ENCODE measurements around the gene CDC5L.

Gene CDC5L

GRCh38 chr6:44375071-44375470, 12.4 kb upstream of the CDC5L start:
- no peak for DNase-seq

- no peak for DNase-seq
Observed at GRCh38 chr6:44377484-44377883, 10.0 kb upstream of the CDC5L start.

- no peak for DNase-seq
Observed at GRCh38 chr6:44377971-44378370, 9.5 kb upstream of the CDC5L start.

GRCh38 chr6:44381739-44382138, 5.8 kb upstream of the CDC5L start:
- no peak for DNase-seq

GRCh38 chr6:44386364-44386928, 1.1 kb upstream of the CDC5L start:
- DNase-seq, result peak; percentile 14 to 18

- DNase-seq, result peak in 1 of 2 experiments; percentile 34
Observed at GRCh38 chr6:44386929-44387345, 569 bp upstream of the CDC5L start.

- DNase-seq, result no peak
Observed at GRCh38 chr6:44388135-44388487, 605 bp downstream of the CDC5L start.

- DNase-seq, result no peak
Observed at GRCh38 chr6:44388887-44389286, 1.4 kb downstream of the CDC5L start.

- DNase-seq, result no peak
Observed at GRCh38 chr6:44390158-44390683, 2.7 kb downstream of the CDC5L start.

GRCh38 chr6:44395501-44395900, 8.0 kb downstream of the CDC5L start:
- no peak for DNase-seq

- DNase-seq, result no peak
Observed at GRCh38 chr6:44396968-44397367, 9.5 kb downstream of the CDC5L start.

- no peak for DNase-seq
Observed at GRCh38 chr6:44397424-44398164, 10.1 kb downstream of the CDC5L start.

GRCh38 chr6:44399991-44400390, 12.5 kb downstream of the CDC5L start:
- DNase-seq, result no peak

- no peak for DNase-seq
Observed at GRCh38 chr6:44400572-44400971, 13.1 kb downstream of the CDC5L start.

GRCh38 chr6:44401138-44401537, 13.6 kb downstream of the CDC5L start:
- DNase-seq, result no peak

GRCh38 chr6:44404022-44404714, 16.7 kb downstream of the CDC5L start:
- no peak for DNase-seq

- no peak for DNase-seq
Observed at GRCh38 chr6:44404715-44405099, 17.2 kb downstream of the CDC5L start.

- no peak for DNase-seq
Observed at GRCh38 chr6:44407951-44408670, 20.6 kb downstream of the CDC5L start.

- DNase-seq, result no peak
Observed at GRCh38 chr6:44409207-44409794, 21.8 kb downstream of the CDC5L start.

GRCh38 chr6:44410363-44410762, 22.9 kb downstream of the CDC5L start:
- DNase-seq, result no peak

- DNase-seq, result no peak
Observed at GRCh38 chr6:44411141-44411540, 23.6 kb downstream of the CDC5L start.

- DNase-seq, result no peak
Observed at GRCh38 chr6:44415449-44415848, 27.9 kb downstream of the CDC5L start.
